Spleen (tissue), 7 donors: ENCODE measurements around the gene SORCS3.

Experiments
- CTCF ChIP-seq, 11 experiments: fragments of 200-600 bp in 7 of 11; fragments of 450-650 bp in 4 of 11; sonication (generic) in 4 of 11; IDR thresholded peaks in 8 of 11; conservative IDR thresholded peaks in 3 of 11; 1 replicate in 7 of 11; 2 replicates in 4 of 11; pipeline versions ENCODE4 v1.4.0 to v1.8.0; 2016 to 2021; ENCODE audit warnings: antibody characterized with exemption in 11 of 11, inconsistent platforms in 4 of 11, mild to moderate bottlenecking in 1 of 11
- POLR2A ChIP-seq, 3 donors: fragments of 450-650 bp; IDR thresholded peaks; one replicate each; pipeline ENCODE4 v1.5.1; 2017; ENCODE audit warnings: antibody characterized with exemption in 3 of 3, mild to moderate bottlenecking in 1 of 3
- donor health status: DM: no; HTN: no; CAD: no; lungs with moderate emphysema.
- donor health status: DM: no; HTN: no; CAD: no.
- donor health status: DM: no; HTN: no; CAD: no.

- TF ChIP-seq CTCF (IDR thresholded peaks at IDR 0.05 in 8 of 11, conservative IDR thresholded peaks at IDR 0.05 in 3 of 11) (no peak), POLR2A (IDR thresholded peaks at IDR 0.05) (no peak)
Measured at GRCh38 chr10:105181626-105182025, 540.5 kb downstream of the SORCS3 start.
